ENCODE data around the gene NCKAP5.

- no peak for TF ChIP-seq CEBPB (IDR thresholded peaks at IDR 0.05; ENCODE audit: low read depth, low read length)
- TF ChIP-seq ZNF274 (IDR thresholded peaks at IDR 0.05; ENCODE audit: borderline replicate concordance, extremely low read depth, low read length): no peak
- no peak for TF ChIP-seq SIN3A (conservative IDR thresholded peaks at IDR 0.05 in 1 of 2, IDR thresholded peaks at IDR 0.05 in 1 of 2; ENCODE audit: low read depth in 1 of 2, low read length in 2 of 2)
- TF ChIP-seq YY1 (IDR thresholded peaks at IDR 0.05; ENCODE audit: low read depth, low read length): no peak
- TF ChIP-seq, protein P1, sequence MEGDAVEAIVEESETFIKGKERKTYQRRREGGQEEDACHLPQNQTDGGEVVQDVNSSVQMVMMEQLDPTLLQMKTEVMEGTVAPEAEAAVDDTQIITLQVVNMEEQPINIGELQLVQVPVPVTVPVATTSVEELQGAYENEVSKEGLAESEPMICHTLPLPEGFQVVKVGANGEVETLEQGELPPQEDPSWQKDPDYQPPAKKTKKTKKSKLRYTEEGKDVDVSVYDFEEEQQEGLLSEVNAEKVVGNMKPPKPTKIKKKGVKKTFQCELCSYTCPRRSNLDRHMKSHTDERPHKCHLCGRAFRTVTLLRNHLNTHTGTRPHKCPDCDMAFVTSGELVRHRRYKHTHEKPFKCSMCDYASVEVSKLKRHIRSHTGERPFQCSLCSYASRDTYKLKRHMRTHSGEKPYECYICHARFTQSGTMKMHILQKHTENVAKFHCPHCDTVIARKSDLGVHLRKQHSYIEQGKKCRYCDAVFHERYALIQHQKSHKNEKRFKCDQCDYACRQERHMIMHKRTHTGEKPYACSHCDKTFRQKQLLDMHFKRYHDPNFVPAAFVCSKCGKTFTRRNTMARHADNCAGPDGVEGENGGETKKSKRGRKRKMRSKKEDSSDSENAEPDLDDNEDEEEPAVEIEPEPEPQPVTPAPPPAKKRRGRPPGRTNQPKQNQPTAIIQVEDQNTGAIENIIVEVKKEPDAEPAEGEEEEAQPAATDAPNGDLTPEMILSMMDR (IDR thresholded peaks at IDR 0.05; ENCODE audit: control extremely low read depth in 1 of 3, insufficient read depth in 1 of 3, low read depth in 1 of 3, low read length in 3 of 3): no peak
- no peak for TF ChIP-seq SRF (IDR thresholded peaks at IDR 0.05; ENCODE audit: low read depth, low read length)
- no peak for TF ChIP-seq TAF1 (IDR thresholded peaks at IDR 0.05; ENCODE audit: low read depth, low read length)
- TF ChIP-seq POLR2A (IDR thresholded peaks at IDR 0.05; ENCODE audit: control extremely low read depth in 1 of 2, low read depth in 2 of 2, low read length in 2 of 2): no peak
- no peak for TF ChIP-seq RXRA (IDR thresholded peaks at IDR 0.05; ENCODE audit: insufficient read depth, low read depth, low read length)
These were observed 838.7 kb downstream of the NCKAP5 start for GRCh38 chr2:132729522-132729921.
